H9 (cell line): ENCODE results near the gene STAT1. TPM values are rescaled to one million over a fixed set of nuclear protein-coding genes. Genes with fewer than 3 reads are reported as not detected.

Source experiments
- DNase-seq: peaks from one replicate; pipeline ENCODE4 v3.0.0-alpha.2; 2017
- H2AFZ ChIP-seq: one replicate; pipeline ENCODE4 v1.6.1; 2013; ENCODE audit warnings: mild to moderate bottlenecking, low read length, control low read depth, moderate library complexity
- H2AK5ac ChIP-seq: 2 replicates; pipeline ENCODE4 v1.6.1; 2013; ENCODE audit warnings: low read length, control low read depth, mixed read lengths; ENCODE audit not compliant: insufficient read length
- H2BK120ac ChIP-seq: one replicate; pipeline ENCODE4 v1.6.1; 2013; ENCODE audit warnings: low read depth, mild to moderate bottlenecking, low read length, control low read depth, inconsistent platforms; ENCODE audit not compliant: poor library complexity, severe bottlenecking
- H2BK12ac ChIP-seq: 2 replicates; pipeline ENCODE4 v1.6.1; 2013; ENCODE audit warnings: low read length, control low read depth, mixed read lengths, low read depth; ENCODE audit not compliant: insufficient read length
- H2BK15ac ChIP-seq: 2 replicates; pipeline ENCODE4 v1.6.1; 2013; ENCODE audit warnings: low read depth, low read length, control low read depth
- H2BK20ac ChIP-seq: one replicate; pipeline ENCODE4 v1.6.1; 2013; ENCODE audit warnings: low read depth, mild to moderate bottlenecking, low read length, control low read depth, inconsistent platforms; ENCODE audit not compliant: poor library complexity, severe bottlenecking
- H2BK5ac ChIP-seq: 2 replicates; pipeline ENCODE4 v1.6.1; 2013; ENCODE audit warnings: low read length, control low read depth, mixed read lengths; ENCODE audit not compliant: insufficient read length
- H3K14ac ChIP-seq: 2 replicates; pipeline ENCODE4 v1.6.1; 2013; ENCODE audit warnings: low read length, control low read depth; ENCODE audit not compliant: insufficient read depth
- H3K18ac ChIP-seq: 2 replicates; pipeline ENCODE4 v1.6.1; 2013; ENCODE audit warnings: low read depth, mild to moderate bottlenecking, mixed read lengths, low read length, control low read depth; ENCODE audit not compliant: insufficient read length
- H3K23ac ChIP-seq: 2 replicates; pipeline ENCODE4 v1.6.1; 2013; ENCODE audit warnings: low read length, control low read depth, mixed read lengths, low read depth; ENCODE audit not compliant: insufficient read length
- H3K23me2 ChIP-seq: 2 replicates; pipeline ENCODE4 v1.6.1; 2013; ENCODE audit warnings: low read depth, mild to moderate bottlenecking, mixed read lengths, low read length, control low read depth; ENCODE audit not compliant: insufficient read length, poor library complexity, severe bottlenecking
- H3K27ac ChIP-seq: 2 replicates; pipeline ENCODE4 v1.5.1; 2013; ENCODE audit warnings: low read length, control low read depth, mixed read lengths, low read depth; ENCODE audit not compliant: insufficient read length
- H3K27me3 ChIP-seq: 2 replicates; pipeline ENCODE4 v1.6.1; 2013; ENCODE audit warnings: low read length, control low read depth, inconsistent platforms; ENCODE audit not compliant: insufficient read depth
- H3K4ac ChIP-seq: 2 replicates; pipeline ENCODE4 v1.6.1; 2013; ENCODE audit warnings: low read depth, mild to moderate bottlenecking, control low read depth, inconsistent platforms, low read length, moderate library complexity
- H3K4me1 ChIP-seq: 2 replicates; pipeline ENCODE4 v1.6.1; 2013; ENCODE audit warnings: low read length, control low read depth, inconsistent platforms; ENCODE audit not compliant: insufficient read depth
- H3K4me2 ChIP-seq: 2 replicates; pipeline ENCODE4 v1.6.1; 2013; ENCODE audit warnings: low read length, control low read depth, mixed read lengths; ENCODE audit not compliant: insufficient read length, insufficient read depth
- H3K56ac ChIP-seq: 2 replicates; pipeline ENCODE4 v1.6.1; 2013; ENCODE audit warnings: low read depth, mild to moderate bottlenecking, mixed read lengths, low read length, control low read depth; ENCODE audit not compliant: insufficient read length
- H3K79me1 ChIP-seq: 2 replicates; pipeline ENCODE4 v1.6.1; 2013; ENCODE audit warnings: low read depth, mild to moderate bottlenecking, moderate library complexity, low read length, control low read depth, inconsistent platforms; ENCODE audit not compliant: insufficient read depth, poor library complexity, severe bottlenecking
- H3K79me2 ChIP-seq: 2 replicates; pipeline ENCODE4 v1.6.1; 2013; ENCODE audit warnings: low read length, control low read depth, inconsistent platforms; ENCODE audit not compliant: insufficient read depth
- H3K9ac ChIP-seq: 2 replicates; pipeline ENCODE4 v1.6.1; 2013; ENCODE audit warnings: low read length, control low read depth, mixed read lengths; ENCODE audit not compliant: insufficient read length; ENCODE audit errors: extremely low read depth
- H3K9me3 ChIP-seq: one replicate; pipeline ENCODE4 v1.6.1; 2013; ENCODE audit warnings: low read depth, low read length, inconsistent platforms; ENCODE audit not compliant: control insufficient read depth
- H3T11ph ChIP-seq: one replicate; pipeline ENCODE4 v1.6.1; 2013; ENCODE audit warnings: mild to moderate bottlenecking, low read length, control low read depth, inconsistent platforms
- H4K20me1 ChIP-seq: one replicate; pipeline ENCODE4 v1.6.1; 2013; ENCODE audit not compliant: control insufficient read depth, insufficient read length, insufficient read depth
- H4K5ac ChIP-seq: 2 replicates; pipeline ENCODE4 v1.6.1; 2013; ENCODE audit warnings: low read depth, mild to moderate bottlenecking, mixed read lengths, low read length, control low read depth; ENCODE audit not compliant: insufficient read length
- H4K8ac ChIP-seq: replicated peaks from 2 replicates; pipeline ENCODE4 v1.6.1; 2013; ENCODE audit warnings: low read length, control low read depth, mixed read lengths, low read depth; ENCODE audit not compliant: insufficient read length
- H4K91ac ChIP-seq: 2 replicates; pipeline ENCODE4 v1.6.1; 2013; ENCODE audit warnings: low read depth, mild to moderate bottlenecking, moderate library complexity, mixed read lengths, low read length, control low read depth; ENCODE audit not compliant: insufficient read length
- H3K27ac Mint-ChIP-seq, 3 experiments: 2 replicates in 2 of 3; 3 replicates in 1 of 3; pipeline ENCODE4 v1.8.0; 2020 to 2021; ENCODE audit warnings: mixed read lengths in 3 of 3, mild to moderate bottlenecking in 1 of 3, moderate library complexity in 1 of 3
- H3K27me3 Mint-ChIP-seq: 2 replicates; pipeline ENCODE4 v1.8.0; 2021; ENCODE audit warnings: low read depth, mild to moderate bottlenecking, moderate library complexity, mixed read lengths
- H3K36me3 Mint-ChIP-seq, 3 experiments: 2 replicates in 2 of 3; 3 replicates in 1 of 3; pipeline ENCODE4 v1.8.0; 2020 to 2021; ENCODE audit warnings: low read depth in 3 of 3, mixed read lengths in 3 of 3; ENCODE audit not compliant: insufficient read depth in 1 of 3
- H3K4me1 Mint-ChIP-seq, 2 experiments: 2 replicates each; pipeline ENCODE4 v1.8.0; 2020; ENCODE audit warnings: mixed read lengths in 2 of 2
- H3K4me3 Mint-ChIP-seq, 2 experiments: 2 replicates in 1 of 2; 3 replicates in 1 of 2; pipeline ENCODE4 v1.8.0; 2020 to 2021; ENCODE audit warnings: mild to moderate bottlenecking in 2 of 2, mixed read lengths in 2 of 2, moderate library complexity in 1 of 2
- H3K9me3 Mint-ChIP-seq, 2 experiments: 2 replicates in 1 of 2; 3 replicates in 1 of 2; pipeline ENCODE4 v1.8.0; 2020; ENCODE audit warnings: mild to moderate bottlenecking in 2 of 2, mixed read lengths in 2 of 2, moderate library complexity in 1 of 2
- WGBS: extraction: QIAGEN DNeasy Blood & Tissue Kit; methylation state at CpG from one replicate; pipeline ENCODE4 v1.1.7; 2013; ENCODE audit warnings: missing lambda C conversion rate, low lambda C conversion rate, mixed read lengths; ENCODE audit not compliant: insufficient read length; ENCODE audit errors: extremely low coverage; 5-methylcytosine and 5-hydroxymethylcytosine counted together
- total RNA-seq: library from RNA; stranded (reverse); gene quantifications from 2 replicates; pipeline ENCODE4 v1.2.1, GENCODE V29; 2021
- TF ChIP-seq, protein P1 (sequence below): fragments of 200-600 bp; sonication (generic); conservative IDR thresholded peaks from 3 replicates; pipeline ENCODE4 v1.8.0; 2021; ENCODE audit warnings: antibody characterized with exemption, mild to moderate bottlenecking

Gene STAT1
- total RNA-seq, 1 experiment from 2014 or later = 48.1 TPM

- Histone ChIP-seq H2AK5ac (no peak overlapping the region), H3K23ac (no peak overlapping the region), H3K23me2 (no peaks in the 10 kb centered on the region), H2BK120ac (no peak overlapping the region), H4K8ac (no peak overlapping the region), H2AFZ (no peak overlapping the region), H3K79me1 (no peaks in the 10 kb centered on the region), H3K56ac (no peak overlapping the region), H2BK20ac (no peak overlapping the region), H2BK12ac (no peak overlapping the region), H4K91ac (no peak overlapping the region), H3K14ac (no peak overlapping the region), H3K4ac (no peak overlapping the region), H3K4me1 (no peaks in the 10 kb centered on the region), H2BK15ac (no peak overlapping the region), H3K79me2 (no peaks in the 10 kb centered on the region), H3T11ph (no peak overlapping the region), H3K9me3 (no peaks in the 10 kb centered on the region), H3K27me3 (no peaks in the 10 kb centered on the region), H4K5ac (no peak overlapping the region), H3K27ac (no peak overlapping the region), H3K18ac (no peak overlapping the region), H3K9ac (no peak overlapping the region), H4K20me1 (no peaks in the 10 kb centered on the region), H3K4me2 (no peak overlapping the region), H2BK5ac (no peak overlapping the region)
- TF ChIP-seq, protein P1, sequence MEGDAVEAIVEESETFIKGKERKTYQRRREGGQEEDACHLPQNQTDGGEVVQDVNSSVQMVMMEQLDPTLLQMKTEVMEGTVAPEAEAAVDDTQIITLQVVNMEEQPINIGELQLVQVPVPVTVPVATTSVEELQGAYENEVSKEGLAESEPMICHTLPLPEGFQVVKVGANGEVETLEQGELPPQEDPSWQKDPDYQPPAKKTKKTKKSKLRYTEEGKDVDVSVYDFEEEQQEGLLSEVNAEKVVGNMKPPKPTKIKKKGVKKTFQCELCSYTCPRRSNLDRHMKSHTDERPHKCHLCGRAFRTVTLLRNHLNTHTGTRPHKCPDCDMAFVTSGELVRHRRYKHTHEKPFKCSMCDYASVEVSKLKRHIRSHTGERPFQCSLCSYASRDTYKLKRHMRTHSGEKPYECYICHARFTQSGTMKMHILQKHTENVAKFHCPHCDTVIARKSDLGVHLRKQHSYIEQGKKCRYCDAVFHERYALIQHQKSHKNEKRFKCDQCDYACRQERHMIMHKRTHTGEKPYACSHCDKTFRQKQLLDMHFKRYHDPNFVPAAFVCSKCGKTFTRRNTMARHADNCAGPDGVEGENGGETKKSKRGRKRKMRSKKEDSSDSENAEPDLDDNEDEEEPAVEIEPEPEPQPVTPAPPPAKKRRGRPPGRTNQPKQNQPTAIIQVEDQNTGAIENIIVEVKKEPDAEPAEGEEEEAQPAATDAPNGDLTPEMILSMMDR = no peak
- H3K9me3 Mint-ChIP-seq = no peaks in the 10 kb centered on the region
- H3K36me3 Mint-ChIP-seq = peaks cover 54 to 92% (median 81%) of the 10 kb centered on the region in 3 experiments
- H3K27me3 Mint-ChIP-seq = no peaks in the 10 kb centered on the region
- no CpG with 5 or more reads among the region's 5 CpGs for WGBS
- no peak overlapping the region for H3K4me3 Mint-ChIP-seq
- no peak overlapping the region for H3K27ac Mint-ChIP-seq
- no peak for DNase-seq
- H3K4me1 Mint-ChIP-seq = no peaks in the 10 kb centered on the region
Measured at GRCh38 chr2:190987938-190988337, 26.0 kb downstream of the STAT1 start.
